Measurements from ENCODE around the gene ALDH1L2.
A peak's percentile ranks its signal among the peaks of the same experiment; 100 is the strongest.

The ALDH1L2 gene

DNA sequence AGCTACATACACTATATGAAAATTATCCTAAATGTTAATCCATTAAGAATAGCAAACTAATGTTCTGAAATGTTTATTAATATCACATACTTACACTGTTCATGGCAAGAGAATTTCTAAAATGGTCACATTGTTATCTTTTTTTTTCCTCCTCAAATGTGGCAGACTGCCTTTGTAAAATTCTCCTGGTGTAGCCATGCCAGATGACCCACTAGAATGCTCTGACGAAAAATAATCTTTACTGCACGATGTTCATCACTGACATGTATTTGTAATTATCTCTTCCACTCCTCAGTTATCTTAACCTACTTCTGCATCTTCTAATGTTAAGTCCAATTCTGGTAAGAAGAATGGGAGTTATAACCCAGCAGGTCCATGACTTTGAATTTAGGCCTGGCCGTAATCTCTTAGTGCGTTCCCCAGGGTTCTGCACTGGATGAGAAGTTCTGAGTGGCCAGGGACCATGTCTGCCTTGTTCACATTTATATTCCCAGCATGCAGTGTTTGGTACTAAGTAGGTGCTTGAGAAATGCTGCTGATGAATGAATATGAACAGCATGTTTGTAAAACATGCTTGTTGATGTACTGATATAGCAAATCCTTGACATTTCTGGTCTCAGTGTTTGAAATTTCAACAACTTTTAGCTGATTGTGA, 51.4 kb downstream of the ALDH1L2 start:
- no peak for DNase-seq (ENCODE audit: low read depth)

DNA sequence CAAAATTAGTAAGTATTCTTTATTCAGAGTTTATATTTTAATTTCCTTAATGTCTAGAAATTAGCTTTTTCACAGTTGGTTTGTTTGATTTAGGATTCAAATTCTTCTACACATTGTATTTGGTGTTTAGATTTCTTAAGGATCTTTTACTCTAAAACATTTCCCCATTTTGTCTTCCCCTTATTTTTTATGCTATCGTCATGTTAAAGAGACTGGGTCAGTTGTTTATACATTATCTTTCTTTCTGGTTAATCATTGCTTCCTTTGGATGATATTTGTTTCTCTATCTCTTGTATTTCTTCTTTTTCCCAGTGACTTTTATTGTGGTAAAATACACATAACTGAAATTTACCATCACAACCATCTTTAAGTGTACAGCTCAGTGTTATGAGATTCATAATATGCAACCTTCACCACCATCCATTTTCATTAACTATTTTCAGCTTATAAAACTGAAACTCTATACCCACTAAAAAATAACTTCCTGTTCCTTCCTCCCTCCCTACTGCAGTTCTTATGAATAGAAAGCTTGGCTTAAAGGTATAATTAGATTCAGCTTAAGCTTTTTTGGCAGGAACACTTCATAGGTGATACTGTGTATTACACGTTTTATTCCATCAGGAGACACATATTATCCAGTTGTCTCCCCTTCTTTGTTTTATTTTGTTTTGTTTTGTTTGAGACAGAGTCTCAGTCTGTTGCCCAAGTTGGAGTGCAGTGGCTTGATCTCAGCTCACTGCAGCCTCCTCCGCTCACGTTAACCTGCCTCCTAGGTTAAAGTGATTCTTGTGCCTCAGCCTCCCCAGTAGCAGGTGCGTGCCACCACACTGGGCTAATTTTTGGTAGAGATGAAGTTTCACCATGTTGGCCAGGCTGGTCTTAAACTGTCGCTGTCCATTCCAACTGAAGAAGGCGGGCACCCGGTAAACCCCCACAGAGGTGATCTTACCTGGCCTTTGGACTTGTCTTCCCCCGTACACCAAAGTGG, 53.1 kb downstream of the ALDH1L2 start:
- no peak for DNase-seq (ENCODE audit: low read depth)

DNA sequence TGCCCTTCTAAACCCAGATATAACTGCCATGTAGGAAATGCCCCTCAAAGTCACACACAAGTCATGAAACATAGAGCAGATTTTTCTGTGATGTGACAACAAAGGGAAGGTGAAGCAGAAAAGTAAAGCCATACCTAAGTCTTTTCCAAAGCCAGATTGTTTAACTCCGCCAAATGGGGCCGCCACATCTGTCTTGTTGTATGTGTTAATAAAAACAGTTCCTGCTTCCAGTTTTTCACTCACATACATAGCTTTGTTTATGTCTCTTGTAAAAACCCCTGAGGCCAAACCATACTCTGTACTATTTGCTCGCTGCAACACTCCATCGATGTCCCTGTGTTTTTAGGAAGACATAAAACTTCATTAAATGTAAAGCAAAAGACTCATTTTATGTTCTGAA, 57.8 kb downstream of the ALDH1L2 start:
- DNase-seq (ENCODE audit: low read depth) = no peak

GRCh38 chr12:105025890-105026289, 58.4 kb downstream of the ALDH1L2 start:
- no peak for DNase-seq (ENCODE audit: low read depth)

- DNase-seq (ENCODE audit: low read depth) = no peak
These were observed 59.3 kb downstream of the ALDH1L2 start for GRCh38 chr12:105024928-105025327.

DNA sequence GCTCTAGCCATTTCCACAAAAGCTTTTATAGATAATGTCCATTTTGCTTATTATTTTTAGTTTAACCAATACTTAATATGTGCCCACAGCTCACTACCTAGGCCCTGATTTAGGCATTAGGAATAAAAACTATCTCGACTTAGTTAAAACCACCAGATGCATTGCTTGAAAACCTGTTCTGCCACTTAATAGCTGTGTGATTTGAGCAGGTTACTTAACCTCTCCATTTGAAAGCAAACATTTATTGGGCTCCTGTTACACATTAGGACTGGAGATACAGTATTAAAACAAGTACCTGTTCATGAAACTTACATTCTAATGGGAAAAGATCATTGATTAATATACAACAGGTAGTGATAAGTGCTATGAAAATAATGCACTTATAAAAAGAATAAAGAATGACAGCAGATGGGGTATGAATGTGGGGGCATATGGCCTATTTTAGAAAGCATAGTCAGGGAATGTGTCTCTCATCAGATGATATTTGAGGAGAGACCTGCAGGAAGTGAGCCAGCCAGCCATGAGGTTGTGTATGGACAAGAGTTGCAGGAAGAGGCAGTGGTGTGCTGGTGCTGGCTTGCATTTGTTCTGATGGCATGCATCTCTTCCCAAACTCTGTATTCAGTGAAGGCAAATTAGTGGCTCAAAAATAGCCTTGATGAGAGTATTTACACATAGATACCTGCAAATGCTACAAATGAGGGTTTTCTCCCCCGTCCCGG, 63.9 kb downstream of the ALDH1L2 start:
- no peak for DNase-seq (ENCODE audit: low read depth)

GRCh38 chr12:105018776-105019175, 65.5 kb downstream of the ALDH1L2 start:
- DNase-seq (ENCODE audit: low read depth) = no peak

- no peak for DNase-seq (ENCODE audit: low read depth)
These were observed 66.2 kb downstream of the ALDH1L2 start for GRCh38 chr12:105018012-105018411.

- DNase-seq (ENCODE audit: low read depth) = no peak
These were observed 68.7 kb downstream of the ALDH1L2 start for GRCh38 chr12:105015543-105015942.

GRCh38 chr12:105014603-105015002, 69.7 kb downstream of the ALDH1L2 start:
- DNase-seq (ENCODE audit: low read depth) = no peak

DNA sequence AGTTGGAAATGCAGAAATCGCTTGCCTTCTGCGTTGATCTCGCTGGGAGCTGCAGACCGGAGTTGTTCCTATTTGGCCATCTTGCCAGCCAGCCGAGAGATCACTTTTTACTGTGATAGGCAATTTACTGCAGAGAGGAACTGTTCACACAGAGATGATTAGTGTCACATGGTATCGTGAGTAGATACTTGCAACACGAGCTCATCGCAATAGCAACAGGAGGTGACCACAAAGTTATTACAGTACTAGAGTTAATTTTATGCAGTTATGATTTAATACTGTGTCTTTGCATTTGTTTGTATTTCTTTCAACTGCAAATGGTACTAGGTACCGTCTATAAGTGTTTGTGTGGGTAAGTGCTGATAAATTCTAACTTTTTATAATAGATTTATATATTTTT, 70.4 kb downstream of the ALDH1L2 start:
- no peak for DNase-seq (ENCODE audit: low read depth)

GRCh38 chr12:105001476-105001875, 82.8 kb downstream of the ALDH1L2 start:
- no peak for DNase-seq (ENCODE audit: low read depth)

GRCh38 chr12:104999347-104999685, 84.9 kb downstream of the ALDH1L2 start:
- DNase-seq (ENCODE audit: low read depth) = no peak

- no peak for DNase-seq (ENCODE audit: low read depth)
These were observed 85.6 kb downstream of the ALDH1L2 start for GRCh38 chr12:104998423-104999346.

DNA sequence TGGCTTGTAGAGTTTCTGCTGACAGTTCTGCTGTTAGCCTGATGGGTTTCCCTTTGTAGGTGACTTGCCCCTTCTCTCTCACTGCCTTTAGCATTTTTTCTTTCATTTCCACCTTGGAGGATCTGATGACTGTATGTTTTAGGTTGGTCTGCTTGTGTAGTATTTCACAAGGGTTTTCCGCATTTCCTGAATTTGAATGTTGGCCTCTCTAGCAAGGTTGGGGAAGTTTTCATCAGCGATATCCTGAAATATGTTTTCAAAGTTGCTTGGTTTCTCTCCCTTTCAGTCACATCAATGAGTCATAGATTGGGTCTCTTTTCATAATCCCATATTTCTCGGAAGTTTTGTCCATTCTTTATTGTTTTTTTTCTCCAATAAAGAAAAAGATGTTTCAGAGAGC, 86.7 kb downstream of the ALDH1L2 start:
- no peak for DNase-seq (ENCODE audit: low read depth)

DNA sequence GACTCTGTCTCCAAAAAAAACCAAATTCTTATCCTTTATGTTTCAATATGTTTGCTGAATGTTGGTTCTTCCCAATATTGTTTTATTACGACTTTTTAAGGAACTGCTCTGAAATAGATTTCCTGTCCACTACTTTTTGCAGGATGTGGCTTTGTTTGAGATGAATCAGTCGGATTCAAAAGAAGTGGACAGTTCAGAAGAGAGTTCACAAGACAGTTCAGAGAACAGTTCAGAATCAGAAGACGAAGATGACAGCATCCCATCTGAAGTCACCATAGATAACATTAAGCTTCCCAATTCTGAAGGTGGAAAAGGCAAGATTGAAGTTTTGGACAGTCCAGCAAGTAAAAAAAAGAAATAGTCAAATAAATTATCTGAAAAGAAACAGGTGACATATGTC, 89.9 kb downstream of the ALDH1L2 start:
- DNase-seq (ENCODE audit: low read depth) = no peak

GRCh38 chr12:104991565-104992128, 92.6 kb downstream of the ALDH1L2 start:
- no peak for DNase-seq (ENCODE audit: low read depth)

DNA sequence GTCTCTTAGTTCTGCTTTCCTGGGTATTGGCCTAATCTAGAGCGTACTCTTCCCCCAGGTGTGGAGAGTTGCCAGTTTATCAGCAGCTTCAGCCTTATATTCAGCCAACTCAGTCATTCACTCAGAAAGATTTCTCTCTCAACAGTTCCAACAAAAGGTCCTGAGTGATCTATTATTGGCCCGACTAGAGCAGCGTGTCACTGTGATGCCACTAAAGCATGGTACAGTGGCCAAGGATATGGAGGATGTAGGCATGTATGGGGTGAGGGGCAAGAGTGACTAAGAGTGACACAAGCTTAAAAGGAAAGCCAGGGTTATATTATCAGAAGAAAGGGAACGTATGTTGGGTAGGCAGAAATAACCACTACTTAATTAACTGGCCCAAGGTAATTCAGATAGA, 93.3 kb downstream of the ALDH1L2 start:
- DNase-seq (ENCODE audit: low read depth) = no peak

DNA sequence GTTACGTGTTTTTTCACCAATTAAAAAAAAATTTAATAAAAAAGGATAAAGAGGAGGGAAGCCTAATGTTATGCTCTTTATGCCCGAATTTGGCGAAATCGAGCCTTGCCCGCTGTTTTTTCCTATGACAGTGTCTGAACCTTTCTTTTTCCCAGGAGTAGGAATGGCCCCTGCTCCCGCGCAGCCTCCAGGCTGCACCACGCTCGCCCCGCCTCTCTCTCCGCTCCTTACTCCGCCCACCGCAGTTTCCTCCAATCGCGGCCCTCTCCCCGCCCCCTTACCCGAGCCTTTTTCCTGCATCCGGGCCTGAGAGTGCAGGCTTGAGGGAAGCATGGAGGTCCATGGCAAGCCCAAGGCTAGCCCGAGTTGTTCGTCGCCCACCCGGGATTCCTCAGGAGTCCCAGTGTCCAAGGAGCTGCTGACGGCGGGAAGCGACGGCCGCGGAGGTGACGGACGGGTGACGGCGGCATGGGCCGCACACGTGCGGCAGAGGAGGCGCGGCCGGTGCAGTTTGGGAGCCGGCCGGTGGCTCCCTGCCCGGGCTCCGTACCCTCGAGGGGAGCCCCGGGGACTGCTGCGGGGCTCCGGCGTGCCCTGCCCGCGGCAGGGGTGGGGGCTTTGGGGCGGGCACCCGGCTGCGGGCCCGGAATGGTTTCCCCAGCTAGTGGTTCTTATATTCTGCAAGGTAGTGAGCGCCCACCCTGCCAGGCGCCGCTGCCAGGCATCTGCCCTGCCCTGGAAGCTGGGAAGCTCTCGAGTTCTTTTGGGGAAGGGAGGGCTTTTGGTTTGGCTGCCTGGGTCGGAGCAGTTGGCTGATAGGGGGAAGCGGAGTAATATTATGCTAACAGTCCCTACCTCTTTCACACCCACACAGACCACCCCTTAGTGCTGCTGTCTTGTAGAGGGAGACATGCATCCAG, 98.0 kb downstream of the ALDH1L2 start, which contains the start of gene NOPCHAP1:
NOPCHAP1 (plus strand) TSS at position 295 of the 920 bp plus-strand sequence; CDS start at position 332, 37 bp downstream.
- DNase-seq (ENCODE audit: low read depth) = peak; percentile 73

DNA sequence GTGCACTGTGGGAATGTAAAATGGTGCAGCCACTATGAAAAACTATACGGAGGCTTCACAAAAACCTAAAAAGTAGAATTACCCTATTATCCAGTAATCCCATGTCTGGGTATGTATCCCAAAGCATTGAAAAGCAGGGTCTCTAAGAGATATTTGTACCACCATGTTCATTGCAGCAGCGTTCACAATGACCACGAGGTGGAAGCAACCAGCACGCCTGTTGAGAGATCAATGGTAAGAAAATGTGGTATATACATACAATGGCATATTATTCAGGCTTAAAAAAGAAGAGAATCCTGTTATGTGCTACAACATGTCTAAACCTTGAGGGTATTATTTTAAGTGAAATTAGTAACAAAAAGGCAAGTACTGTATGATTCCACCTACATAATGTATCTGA, 99.1 kb downstream of the ALDH1L2 start:
- no peak for DNase-seq (ENCODE audit: low read depth)

Measured in stimulated activated CD8-positive, alpha-beta memory T cell treated with anti-CD3 and anti-CD28 coated beads, Interleukin-12 subunit alpha, Interleukin-12 subunit beta, amount 100 ng/mL, for 4 hours (primary cell).